ENCODE results near the gene ARHGEF39. TPM values are rescaled to one million over a fixed set of nuclear protein-coding genes. Genes with fewer than 3 reads are reported as not detected.

The ARHGEF39 gene
- total RNA-seq, 4 donors from 2014 or later, result 0.88 to 2.2 TPM; not detected in 2

DNA sequence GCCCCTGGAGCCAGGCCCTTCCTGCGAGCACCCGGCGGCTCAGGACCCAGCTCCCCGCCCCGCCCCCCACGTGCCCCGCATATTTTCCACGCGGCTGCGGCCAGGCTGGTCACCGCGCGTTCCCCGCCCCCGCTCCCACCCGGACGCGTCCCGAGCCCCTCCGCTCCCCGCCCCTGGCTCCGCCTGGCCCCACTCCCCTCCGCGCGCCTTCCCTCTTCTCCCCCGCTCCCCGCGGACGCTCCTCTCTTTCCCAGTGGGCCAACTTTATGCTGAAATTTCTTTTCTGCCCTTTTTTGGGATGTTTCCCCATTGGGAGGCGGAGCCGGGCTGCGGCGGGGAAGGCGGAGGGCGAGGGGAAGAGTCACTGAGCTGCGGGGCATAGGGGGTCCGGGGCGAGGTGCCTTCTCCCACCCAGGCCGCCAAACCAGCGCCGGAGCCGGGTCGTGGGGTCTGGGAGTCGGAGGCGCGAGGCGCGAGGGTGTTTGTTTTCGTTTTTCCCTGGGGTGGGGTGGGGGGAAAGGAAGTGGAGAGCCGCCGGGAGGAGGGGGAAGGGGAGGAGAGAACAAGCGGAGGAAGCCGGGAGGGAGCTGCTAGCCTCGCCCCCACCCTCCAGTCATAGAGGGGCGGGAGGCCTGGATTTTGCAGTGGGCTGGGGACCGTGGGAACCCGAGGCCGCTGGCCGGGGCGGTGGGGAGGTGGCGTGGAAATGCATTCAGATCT lies 25.8 kb upstream of the ARHGEF39 start:
- TF ChIP-seq, protein P1, sequence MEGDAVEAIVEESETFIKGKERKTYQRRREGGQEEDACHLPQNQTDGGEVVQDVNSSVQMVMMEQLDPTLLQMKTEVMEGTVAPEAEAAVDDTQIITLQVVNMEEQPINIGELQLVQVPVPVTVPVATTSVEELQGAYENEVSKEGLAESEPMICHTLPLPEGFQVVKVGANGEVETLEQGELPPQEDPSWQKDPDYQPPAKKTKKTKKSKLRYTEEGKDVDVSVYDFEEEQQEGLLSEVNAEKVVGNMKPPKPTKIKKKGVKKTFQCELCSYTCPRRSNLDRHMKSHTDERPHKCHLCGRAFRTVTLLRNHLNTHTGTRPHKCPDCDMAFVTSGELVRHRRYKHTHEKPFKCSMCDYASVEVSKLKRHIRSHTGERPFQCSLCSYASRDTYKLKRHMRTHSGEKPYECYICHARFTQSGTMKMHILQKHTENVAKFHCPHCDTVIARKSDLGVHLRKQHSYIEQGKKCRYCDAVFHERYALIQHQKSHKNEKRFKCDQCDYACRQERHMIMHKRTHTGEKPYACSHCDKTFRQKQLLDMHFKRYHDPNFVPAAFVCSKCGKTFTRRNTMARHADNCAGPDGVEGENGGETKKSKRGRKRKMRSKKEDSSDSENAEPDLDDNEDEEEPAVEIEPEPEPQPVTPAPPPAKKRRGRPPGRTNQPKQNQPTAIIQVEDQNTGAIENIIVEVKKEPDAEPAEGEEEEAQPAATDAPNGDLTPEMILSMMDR (IDR thresholded peaks at IDR 0.05; ENCODE audit: low read depth), result no peak

DNA sequence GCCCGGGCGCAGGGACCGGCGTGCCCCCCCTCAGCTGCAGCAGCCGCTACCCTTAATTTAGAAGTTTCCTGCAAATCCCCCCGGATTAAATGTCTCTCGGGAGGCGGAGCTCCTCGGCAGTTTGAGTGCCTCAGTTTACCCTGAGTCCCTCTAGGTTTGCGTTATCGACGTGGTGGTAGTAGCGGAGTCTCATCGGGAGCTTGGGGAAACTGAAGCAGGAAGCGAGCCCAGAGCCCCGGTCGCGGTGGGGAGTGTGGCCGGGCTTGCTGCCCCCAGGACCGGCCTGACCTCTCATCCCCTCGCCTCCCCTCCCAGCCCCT lies 25.3 kb upstream of the ARHGEF39 start:
- TF ChIP-seq, protein P1 (IDR thresholded peaks at IDR 0.05; ENCODE audit: low read depth), result no peak

DNA sequence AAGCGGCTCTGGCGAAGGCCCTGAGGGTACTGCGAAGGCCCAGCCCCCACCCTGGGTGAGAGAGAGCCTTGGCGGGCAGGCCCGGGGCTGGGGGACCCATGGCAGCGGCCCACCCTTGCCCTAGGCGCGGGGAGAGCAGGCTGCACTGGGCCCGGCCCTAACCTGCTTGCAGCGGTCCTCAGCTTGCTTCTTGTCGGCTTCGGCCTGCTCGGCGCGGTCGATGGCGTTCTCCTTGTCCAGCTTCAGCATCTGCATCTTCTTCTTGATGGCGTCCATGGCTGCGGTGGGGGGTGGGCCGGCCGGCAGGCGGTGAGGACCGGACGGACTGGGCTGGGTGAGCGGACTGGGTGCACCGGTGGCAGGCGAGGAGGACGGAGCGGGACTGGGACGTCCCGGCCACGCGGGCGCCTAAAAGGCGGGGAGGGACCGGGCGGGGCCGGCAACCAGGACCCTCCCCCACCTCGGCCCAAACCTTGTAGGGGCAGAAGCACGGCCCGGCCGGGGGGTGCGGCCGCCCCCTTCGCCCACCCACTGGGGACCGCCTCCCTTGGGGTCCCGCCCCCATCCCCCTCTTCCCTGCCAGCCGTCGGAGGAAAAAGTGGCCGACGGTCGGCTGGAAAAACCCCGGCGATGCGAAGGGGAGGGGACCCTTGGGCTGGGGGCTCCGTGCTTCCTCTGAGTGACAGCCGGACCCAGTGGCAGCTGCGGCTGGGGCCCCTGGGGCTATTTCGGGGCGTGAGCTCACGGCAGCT lies 24.7 kb upstream of the ARHGEF39 start, which contains the start of gene TPM2:
TPM2 (minus strand) TSS at position 384 of the 752 bp plus-strand sequence; CDS start at position 276, 108 bp downstream.
- TF ChIP-seq, protein P1 (IDR thresholded peaks at IDR 0.05; ENCODE audit: low read depth), result no peak

DNA sequence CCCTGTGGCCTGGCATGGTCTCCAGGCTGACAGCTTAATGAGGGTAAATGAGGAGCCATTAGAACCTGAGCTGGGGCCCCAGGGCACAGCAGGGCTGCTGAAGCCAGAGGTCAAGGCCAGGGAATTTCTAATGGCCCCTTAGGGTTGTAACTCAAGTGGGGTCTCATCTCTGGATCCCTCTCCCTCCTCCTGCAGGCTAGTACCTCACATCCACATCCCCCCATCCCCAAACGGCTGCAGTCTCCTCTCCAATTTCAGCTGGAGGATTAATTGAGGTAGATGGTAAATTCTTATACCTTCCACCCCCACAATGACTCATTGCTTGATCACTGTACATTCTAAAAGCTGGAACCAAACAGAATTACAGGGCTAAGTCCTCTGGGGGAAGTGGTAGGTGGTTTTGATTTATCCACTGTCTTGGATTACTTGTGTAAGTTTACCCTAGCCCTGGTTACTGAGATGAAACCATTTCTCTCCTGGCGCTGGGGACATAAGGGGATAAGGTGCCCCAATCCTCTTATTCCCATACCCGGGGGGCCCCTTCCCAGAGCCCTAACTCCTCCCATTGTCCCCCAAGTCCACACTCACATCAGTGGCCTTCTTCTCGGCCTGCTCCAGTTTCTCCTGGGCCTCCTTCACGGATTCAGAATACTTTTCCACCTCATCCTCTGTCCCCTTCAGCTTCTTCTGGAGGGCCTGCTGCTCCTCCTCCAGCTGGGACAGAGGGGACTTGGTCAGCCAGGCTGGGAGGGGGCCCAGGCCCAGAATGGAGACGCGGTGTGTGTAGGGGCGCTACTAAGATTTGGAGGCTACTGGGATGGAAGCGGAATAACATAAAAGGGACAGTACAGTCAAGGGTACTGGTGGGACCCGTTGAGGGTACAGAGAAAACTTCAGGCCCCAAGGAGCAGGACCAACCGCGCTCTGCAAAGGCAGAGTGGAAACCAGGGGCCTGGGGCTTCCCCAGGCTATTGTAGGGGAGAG lies 23.9 kb upstream of the ARHGEF39 start:
- TF ChIP-seq, protein P1 (IDR thresholded peaks at IDR 0.05; ENCODE audit: low read depth), result no peak

DNA sequence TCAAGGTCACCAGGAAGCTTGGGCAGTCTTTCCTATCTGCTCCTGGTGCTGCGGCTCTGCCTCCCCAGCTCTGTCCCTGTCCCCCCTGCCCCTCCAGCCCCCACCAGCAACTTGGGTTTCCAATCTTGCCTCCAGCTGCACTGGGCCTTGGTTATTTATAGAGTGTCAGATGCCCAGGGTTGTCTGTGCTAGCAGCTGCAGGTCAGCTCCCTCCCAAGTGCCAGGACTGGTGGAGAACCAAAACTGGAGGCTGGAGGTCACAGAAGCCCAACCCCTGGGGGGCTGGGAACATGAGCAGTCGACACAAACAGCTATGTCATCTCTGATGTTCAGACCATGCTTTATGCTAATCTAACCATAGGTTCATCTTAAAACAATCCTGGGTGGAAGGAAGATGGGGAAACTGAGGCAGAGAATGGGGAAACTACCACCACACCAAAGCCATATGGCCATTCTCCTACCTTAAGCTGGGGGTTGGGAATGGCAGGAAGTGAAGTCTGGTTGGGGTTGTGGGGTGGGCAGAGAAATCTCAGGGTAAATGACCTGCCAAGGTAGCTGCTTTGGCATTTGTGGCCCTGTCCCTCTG lies 23.1 kb upstream of the ARHGEF39 start:
- TF ChIP-seq, protein P1 (IDR thresholded peaks at IDR 0.05; ENCODE audit: low read depth), result no peak

DNA sequence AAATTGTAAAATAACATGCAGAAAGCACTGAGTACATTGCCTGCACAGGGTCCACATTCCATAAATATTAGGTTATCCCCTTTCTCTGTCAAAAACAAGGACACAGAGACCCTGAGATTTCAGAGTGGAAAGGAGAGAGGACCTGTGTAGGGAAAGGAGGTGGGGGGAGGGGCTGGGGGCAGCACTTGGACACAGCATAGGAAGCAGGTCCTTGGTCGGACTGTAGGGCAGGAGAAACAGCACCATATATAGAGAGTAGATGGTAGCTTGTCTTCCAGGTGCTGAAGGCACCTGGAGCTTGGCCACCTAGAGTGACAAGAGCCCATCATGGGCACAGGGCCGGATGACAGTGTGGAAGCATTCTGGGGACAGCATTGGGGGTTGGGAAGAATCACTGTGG lies 22.3 kb upstream of the ARHGEF39 start:
- TF ChIP-seq, protein P1 (IDR thresholded peaks at IDR 0.05; ENCODE audit: low read depth), result no peak

All from subcutaneous adipose tissue (tissue), 4 donors.